ENCODE measurements around the gene ZMAT5. TPM values are rescaled to one million over a fixed set of nuclear protein-coding genes. Genes with fewer than 3 reads are reported as not detected.

Gene ZMAT5
- total RNA-seq, 1 experiment from 2014 or later, result 31.4 TPM

DNA sequence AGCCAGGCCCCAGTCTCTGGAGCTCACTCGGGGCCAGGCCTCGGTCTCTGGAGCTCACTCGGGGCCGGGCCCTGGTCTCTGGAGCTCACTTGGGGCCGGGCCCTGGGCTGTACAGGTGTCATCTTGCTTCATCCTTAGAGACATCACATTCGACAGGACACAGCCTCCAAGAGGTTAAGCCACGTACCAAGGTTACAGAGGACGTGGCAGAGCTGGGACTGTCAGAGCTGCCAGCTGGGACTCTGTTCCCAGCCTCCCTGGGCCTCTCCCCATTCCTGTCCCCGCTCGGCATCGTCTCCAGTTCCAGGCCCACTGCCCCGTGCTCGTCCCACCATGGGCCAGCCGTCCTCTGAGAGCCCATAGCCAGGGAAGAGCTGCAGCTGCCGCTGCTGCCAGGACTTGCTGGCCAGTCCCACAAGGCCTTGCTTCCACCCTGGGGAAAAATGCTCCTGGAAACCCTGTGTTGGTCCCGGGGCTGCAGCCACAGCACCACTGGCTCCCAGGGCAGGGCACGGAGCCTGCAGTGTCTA, 27.4 kb downstream of the ZMAT5 start:
- DNase-seq (ENCODE audit: low read depth), result no peak
- in situ Hi-C loops (cut with HindIII; ENCODE audit: low pct_unique_long_range_greater_than_20kb, low sequenced_read_pairs), result no loop called here

- DNase-seq (ENCODE audit: low read depth), result no peak
- in situ Hi-C loops (cut with HindIII; ENCODE audit: low pct_unique_long_range_greater_than_20kb, low sequenced_read_pairs), result no loop called here
Measured at GRCh38 chr22:29738118-29738815, 28.5 kb downstream of the ZMAT5 start.

DNA sequence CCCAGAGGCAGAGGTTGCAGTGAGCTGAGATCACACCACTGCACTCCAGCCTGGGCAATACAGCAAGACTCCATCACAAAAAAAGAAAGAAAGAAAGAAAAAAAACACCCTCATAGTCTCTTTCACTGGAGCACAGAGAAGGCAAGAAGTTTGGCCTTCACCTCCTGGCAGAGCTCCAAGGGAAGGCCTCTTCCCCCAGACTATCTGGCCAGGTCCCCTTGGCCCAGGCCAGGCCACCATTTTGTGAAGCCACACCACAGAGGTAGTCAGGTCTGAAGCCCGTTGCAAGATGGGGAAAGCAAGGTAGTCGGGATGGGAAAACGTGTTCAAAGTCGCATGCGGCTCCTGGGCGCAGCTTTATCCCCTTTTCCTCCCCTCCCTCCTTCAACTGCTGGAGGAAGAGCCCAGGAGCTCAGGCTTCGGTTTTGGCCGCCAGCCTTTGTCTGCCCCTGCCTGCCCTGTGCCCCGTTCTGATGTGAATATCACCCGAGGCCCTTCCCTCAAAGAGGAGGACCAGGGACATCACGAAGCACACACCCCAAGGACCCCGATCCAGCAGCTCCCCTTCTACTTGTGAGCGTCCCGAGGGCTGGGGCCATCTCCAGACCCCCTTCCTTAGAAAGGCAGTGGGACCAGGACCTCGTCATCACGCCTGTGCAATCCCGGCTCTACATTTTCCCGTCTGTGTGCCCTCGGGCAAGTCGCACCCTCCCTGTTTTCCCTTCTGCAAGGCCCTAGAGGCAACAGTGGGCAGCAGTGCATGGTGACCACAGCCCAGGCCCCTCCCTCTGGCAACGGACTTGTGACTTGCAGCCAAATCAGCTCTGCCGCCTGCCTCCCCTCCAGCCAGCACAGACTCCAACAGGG, 29.3 kb downstream of the ZMAT5 start:
- no peak for DNase-seq (ENCODE audit: low read depth)
- in situ Hi-C loops (cut with HindIII; ENCODE audit: low pct_unique_long_range_greater_than_20kb, low sequenced_read_pairs), result no loop called here

DNA sequence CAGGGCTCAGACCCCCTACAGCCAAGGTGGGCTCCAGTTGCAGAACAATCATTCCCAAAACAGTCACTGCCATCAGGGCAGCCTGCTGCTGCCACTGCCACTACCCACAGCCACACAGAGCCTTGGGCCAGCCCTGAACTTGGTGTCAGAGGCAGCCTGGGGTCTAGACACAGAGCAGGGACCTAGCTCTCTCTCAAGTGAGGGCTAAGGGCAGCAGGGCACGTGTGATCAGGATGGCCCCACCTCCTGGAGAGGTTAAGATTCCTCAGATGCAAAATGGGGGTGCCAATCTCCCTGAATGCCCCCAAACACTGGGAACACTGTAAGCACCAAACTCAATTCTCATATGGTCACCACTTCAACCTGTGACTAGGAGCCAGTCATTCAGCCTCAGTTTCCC, 31.4 kb downstream of the ZMAT5 start:
- in situ Hi-C loops (cut with HindIII; ENCODE audit: low pct_unique_long_range_greater_than_20kb, low sequenced_read_pairs), result no loop called here

GRCh38 chr22:29734838-29735237, 32.0 kb downstream of the ZMAT5 start:
- DNase-seq (ENCODE audit: low read depth), result no peak
- in situ Hi-C loops (cut with HindIII; ENCODE audit: low pct_unique_long_range_greater_than_20kb, low sequenced_read_pairs), result no loop called here

More for the DNA sequence above, 31.4 kb downstream of the ZMAT5 start:
- no peak for DNase-seq (ENCODE audit: low read depth)

DNA sequence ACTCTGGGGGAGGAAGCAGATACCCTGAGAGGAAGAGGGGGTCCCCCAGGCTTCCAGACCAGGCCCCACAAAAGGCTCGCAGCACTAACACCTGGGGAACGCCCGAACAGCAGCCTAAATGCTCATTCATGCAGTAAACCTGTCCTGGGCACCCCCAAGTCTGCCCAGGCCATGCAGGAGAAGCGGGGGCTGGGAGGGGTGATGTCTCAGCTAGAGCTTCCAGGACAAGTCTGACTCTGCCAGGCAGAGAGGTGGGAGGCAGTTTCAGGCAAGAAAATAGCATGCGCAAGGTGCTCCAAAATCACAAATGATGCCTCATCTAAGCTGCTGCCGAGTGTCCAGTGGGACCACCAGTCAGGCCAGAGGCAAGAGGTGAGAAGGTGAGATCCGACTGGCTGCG, 32.4 kb downstream of the ZMAT5 start:
- no peak for DNase-seq (ENCODE audit: low read depth)
- in situ Hi-C loops (cut with HindIII; ENCODE audit: low pct_unique_long_range_greater_than_20kb, low sequenced_read_pairs), result no loop called here

- in situ Hi-C loops (cut with HindIII; ENCODE audit: low pct_unique_long_range_greater_than_20kb, low sequenced_read_pairs), result no loop called here
Measured at GRCh38 chr22:29733362-29734201, 33.2 kb downstream of the ZMAT5 start.

GRCh38 chr22:29732883-29733282, 33.9 kb downstream of the ZMAT5 start:
- in situ Hi-C loops (cut with HindIII; ENCODE audit: low pct_unique_long_range_greater_than_20kb, low sequenced_read_pairs), result no loop called here

More at GRCh38 chr22:29733362-29734201, 33.2 kb downstream of the ZMAT5 start:
- peak; percentile 73 for DNase-seq (ENCODE audit: low read depth)

DNA sequence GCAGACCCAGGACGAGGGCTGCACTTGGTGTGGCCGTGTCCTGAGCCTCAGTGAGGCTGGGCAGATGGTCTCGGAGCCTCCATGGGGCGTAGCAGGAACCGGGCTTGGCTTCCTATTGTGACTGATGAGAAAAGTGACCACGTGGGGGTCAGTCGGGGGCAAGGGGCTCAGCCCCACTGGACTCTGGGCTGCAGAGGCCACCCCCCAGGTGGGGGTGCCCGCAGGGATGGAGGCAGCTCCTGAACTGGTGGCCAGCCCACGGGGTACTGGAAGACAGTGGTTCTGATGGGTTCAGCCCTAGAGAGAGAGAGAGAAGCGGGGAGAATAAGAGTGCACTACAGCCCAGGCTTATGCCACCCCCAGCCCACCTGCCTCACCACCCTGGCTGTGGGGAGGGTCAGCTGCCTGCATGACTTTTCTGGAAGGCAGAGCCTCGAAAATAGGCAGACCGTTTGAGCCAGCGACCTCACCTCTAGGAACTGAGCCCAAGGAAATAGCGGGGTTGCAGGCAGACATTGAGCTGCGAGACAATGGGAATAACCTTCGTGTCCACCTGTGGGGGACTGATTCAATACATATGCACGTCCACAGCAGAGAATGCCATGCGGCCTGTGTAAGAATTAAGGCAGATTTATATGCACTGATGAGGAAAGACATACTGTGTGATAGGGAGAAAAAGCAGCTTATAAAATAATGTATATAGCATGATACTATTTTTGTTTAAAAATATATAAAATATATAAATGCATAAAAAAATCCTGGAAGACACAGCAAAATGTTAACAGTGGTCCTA, 35.6 kb downstream of the ZMAT5 start:
- in situ Hi-C loops (cut with HindIII; ENCODE audit: low pct_unique_long_range_greater_than_20kb, low sequenced_read_pairs), result no loop called here
- no peak for DNase-seq (ENCODE audit: low read depth)

More at GRCh38 chr22:29732883-29733282, 33.9 kb downstream of the ZMAT5 start:
- DNase-seq (ENCODE audit: low read depth), result no peak

DNA sequence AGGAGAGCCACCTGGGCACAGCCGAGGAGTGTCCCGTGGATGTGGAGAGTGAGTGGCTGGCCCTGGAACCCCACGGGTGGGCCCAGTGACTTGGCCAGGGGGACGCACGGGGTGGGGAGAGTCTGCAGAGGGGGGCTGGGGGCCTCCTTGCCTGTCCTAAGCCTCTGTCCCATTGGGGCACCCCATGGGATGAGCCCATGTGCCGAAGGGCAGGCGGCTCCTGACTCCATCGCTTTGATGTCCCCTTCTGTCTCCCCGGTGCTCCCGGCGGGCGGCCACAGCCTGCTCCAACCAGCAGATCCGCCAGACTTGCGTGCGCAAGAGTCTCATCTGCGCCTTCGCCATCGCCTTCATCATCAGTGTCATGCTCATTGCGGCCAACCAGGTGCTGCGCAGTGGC, 37.6 kb downstream of the ZMAT5 start:
- in situ Hi-C loops (cut with HindIII; ENCODE audit: low pct_unique_long_range_greater_than_20kb, low sequenced_read_pairs), result no loop called here
- DNase-seq (ENCODE audit: low read depth), result no peak

DNA sequence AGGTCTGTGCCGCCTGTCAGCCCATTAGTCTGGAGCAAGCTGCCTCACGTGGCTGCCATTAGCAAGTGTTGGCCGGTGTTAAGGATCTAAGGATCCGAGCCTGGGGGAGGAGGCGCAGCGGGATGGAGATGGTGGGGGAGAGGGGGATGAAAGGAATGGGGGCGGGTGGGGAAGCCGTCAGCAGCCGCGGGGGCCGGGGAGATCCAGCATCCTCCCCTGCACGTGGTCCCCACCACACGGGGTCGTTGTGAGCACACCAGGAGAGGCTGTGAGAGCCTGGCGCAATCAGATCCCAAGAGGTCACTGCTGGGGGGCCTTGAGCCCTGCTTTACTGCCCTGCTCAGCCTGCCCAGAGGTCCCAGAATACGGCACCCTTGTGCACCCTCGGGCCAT, 39.7 kb downstream of the ZMAT5 start:
- in situ Hi-C loops (cut with HindIII; ENCODE audit: low pct_unique_long_range_greater_than_20kb, low sequenced_read_pairs), result no loop called here
- no peak for DNase-seq (ENCODE audit: low read depth)

- in situ Hi-C loops (cut with HindIII; ENCODE audit: low pct_unique_long_range_greater_than_20kb, low sequenced_read_pairs), result no loop called here
- no peak for DNase-seq (ENCODE audit: low read depth)
Measured at GRCh38 chr22:29726512-29727130, 40.2 kb downstream of the ZMAT5 start.

DNA sequence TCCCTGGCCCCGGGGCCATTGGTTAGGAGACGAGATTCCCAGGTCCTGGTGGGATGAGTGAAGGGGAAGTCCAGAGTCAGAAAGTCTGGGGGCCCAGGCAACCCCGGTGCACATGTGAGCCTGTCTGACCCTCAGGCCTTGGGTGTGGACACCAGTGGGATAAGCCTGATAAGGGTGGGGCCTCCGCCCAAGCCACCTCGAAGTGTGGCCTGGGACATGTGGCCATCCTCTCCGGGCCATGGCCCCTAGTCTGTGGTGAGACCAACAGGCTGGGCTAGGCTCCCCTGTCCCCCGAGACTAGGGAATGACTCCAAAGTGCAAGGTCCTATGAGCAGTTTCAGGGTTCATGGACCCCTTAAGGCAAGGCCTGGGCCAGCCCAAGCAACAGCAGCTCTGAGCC, 40.7 kb downstream of the ZMAT5 start:
- DNase-seq (ENCODE audit: low read depth), result no peak

GRCh38 chr22:29724843-29725242, 42.0 kb downstream of the ZMAT5 start:
- in situ Hi-C loops (cut with HindIII; ENCODE audit: low pct_unique_long_range_greater_than_20kb, low sequenced_read_pairs), result no loop called here
- DNase-seq (ENCODE audit: low read depth), result no peak

More for the DNA sequence above, 40.7 kb downstream of the ZMAT5 start:
- in situ Hi-C loops (cut with HindIII; ENCODE audit: low pct_unique_long_range_greater_than_20kb, low sequenced_read_pairs), result no loop called here

DNA sequence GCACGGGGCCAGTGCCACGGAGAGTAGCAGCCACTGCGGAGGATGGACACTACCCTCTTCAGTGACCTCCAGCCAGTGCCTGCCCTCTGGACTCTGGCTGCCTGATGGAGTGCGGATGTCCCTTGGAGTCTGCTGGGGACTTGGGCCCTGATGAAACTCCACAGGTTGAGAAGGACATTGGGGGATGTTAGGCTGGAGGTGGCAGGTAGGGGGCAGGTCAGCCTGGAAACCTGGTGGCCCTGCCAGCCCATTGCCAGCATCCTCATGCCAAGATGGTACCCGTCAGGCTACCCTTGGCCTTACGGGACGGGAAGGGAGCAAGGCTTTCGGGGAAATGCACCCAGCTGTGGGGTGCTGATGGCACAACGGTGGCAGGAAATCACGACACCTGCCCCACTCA, 43.0 kb downstream of the ZMAT5 start:
- in situ Hi-C loops (cut with HindIII; ENCODE audit: low pct_unique_long_range_greater_than_20kb, low sequenced_read_pairs), result no loop called here
- DNase-seq (ENCODE audit: low read depth), result no peak

- no peak for DNase-seq (ENCODE audit: low read depth)
- in situ Hi-C loops (cut with HindIII; ENCODE audit: low pct_unique_long_range_greater_than_20kb, low sequenced_read_pairs), result no loop called here
Measured at GRCh38 chr22:29722587-29722986, 44.2 kb downstream of the ZMAT5 start.

DNA sequence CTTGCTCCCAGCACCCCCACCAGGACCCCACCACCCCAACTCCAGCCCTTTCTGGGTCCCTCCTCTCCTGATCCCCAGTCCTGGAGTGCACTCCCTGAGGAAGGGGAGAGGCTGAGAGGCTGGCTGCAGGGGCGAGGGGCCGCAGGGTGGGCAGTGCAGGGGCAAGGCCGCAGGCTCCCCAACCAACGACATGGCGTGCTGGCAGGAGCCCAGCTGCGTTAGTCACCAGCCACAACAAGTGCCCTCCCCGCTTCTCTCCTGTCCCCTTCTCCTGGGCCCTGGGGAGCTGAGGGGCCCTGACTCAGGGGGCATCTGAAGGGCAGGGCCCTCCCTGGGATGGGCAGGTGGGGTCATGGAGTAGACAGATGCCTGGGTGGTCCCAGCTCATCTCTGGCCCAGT, 44.7 kb downstream of the ZMAT5 start:
- in situ Hi-C loops (cut with HindIII; ENCODE audit: low pct_unique_long_range_greater_than_20kb, low sequenced_read_pairs), result no loop called here
- DNase-seq (ENCODE audit: low read depth), result no peak

Data from Caki2 (cell line).